Measurements from ENCODE around the gene BNC2.

Gene BNC2

GRCh38 chr9:16485160-16485559 lies 385.3 kb downstream of the BNC2 start:
- Histone ChIP-seq H3K27ac (ENCODE audit: low read length) (no peak overlapping the region), H3K4me2 (ENCODE audit: low read depth, low read length) (no peak overlapping the region), H3K79me2 (ENCODE audit: low read length) (no peaks in the 10 kb centered on the region), H2AFZ (ENCODE audit: low read length) (no peak overlapping the region), H4K20me1 (ENCODE audit: insufficient read depth, low read length) (no peaks in the 10 kb centered on the region), H3K4me1 (ENCODE audit: low read length) (no peaks in the 10 kb centered on the region), H3K36me3 (replicated peaks; ENCODE audit: insufficient read depth, low read length) (no peaks in the 10 kb centered on the region), H3K9me3 (replicated peaks; ENCODE audit: insufficient read depth, low read length) (no peaks in the 10 kb centered on the region), H3K27me3 (replicated peaks; ENCODE audit: insufficient read depth, low read length) (no peaks in the 10 kb centered on the region), H3F3A (ENCODE audit: insufficient read depth, low read length) (no peaks in the 10 kb centered on the region), H3K9me2 (replicated peaks; ENCODE audit: insufficient read depth, low read length) (no peaks in the 10 kb centered on the region), H3K4me3 (ENCODE audit: low read length) (no peak overlapping the region), H3K9ac (ENCODE audit: low read length) (no peak overlapping the region)
- DNase-seq = no peak
- TF ChIP-seq CTCF (IDR thresholded peaks at IDR 0.05; ENCODE audit: low read length) (no peak), EZH2 (optimal IDR thresholded peaks at IDR 0.05; ENCODE audit: low read depth, low read length) (no peak), EZH2phosphoT487 (IDR thresholded peaks at IDR 0.05; ENCODE audit: low read length) (no peak)

- TF ChIP-seq EZH2phosphoT487 (IDR thresholded peaks at IDR 0.05; ENCODE audit: low read length) (no peak), CTCF (IDR thresholded peaks at IDR 0.05; ENCODE audit: low read length) (no peak), EZH2 (optimal IDR thresholded peaks at IDR 0.05; ENCODE audit: low read depth, low read length) (no peak)
- Histone ChIP-seq H3K9me2 (replicated peaks; ENCODE audit: insufficient read depth, low read length) (no peaks in the 10 kb centered on the region), H3F3A (ENCODE audit: insufficient read depth, low read length) (no peaks in the 10 kb centered on the region), H3K36me3 (replicated peaks; ENCODE audit: insufficient read depth, low read length) (no peaks in the 10 kb centered on the region), H2AFZ (ENCODE audit: low read length) (no peak overlapping the region), H4K20me1 (ENCODE audit: insufficient read depth, low read length) (no peaks in the 10 kb centered on the region), H3K27ac (ENCODE audit: low read length) (no peak overlapping the region), H3K79me2 (ENCODE audit: low read length) (no peaks in the 10 kb centered on the region), H3K4me2 (ENCODE audit: low read depth, low read length) (no peak overlapping the region), H3K27me3 (replicated peaks; ENCODE audit: insufficient read depth, low read length) (no peaks in the 10 kb centered on the region), H3K9ac (ENCODE audit: low read length) (no peak overlapping the region), H3K4me1 (ENCODE audit: low read length) (no peaks in the 10 kb centered on the region), H3K9me3 (replicated peaks; ENCODE audit: insufficient read depth, low read length) (no peaks in the 10 kb centered on the region), H3K4me3 (ENCODE audit: low read length) (no peak overlapping the region)
- no peak for DNase-seq
These were observed 385.7 kb downstream of the BNC2 start for GRCh38 chr9:16484744-16485143.

GRCh38 chr9:16484180-16484579 lies 386.3 kb downstream of the BNC2 start:
- Histone ChIP-seq H3K4me2 (ENCODE audit: low read depth, low read length) (no peak overlapping the region), H3K4me3 (ENCODE audit: low read length) (no peak overlapping the region), H3K79me2 (ENCODE audit: low read length) (no peaks in the 10 kb centered on the region), H3K9me3 (replicated peaks; ENCODE audit: insufficient read depth, low read length) (no peaks in the 10 kb centered on the region), H3K27me3 (replicated peaks; ENCODE audit: insufficient read depth, low read length) (no peaks in the 10 kb centered on the region), H3F3A (ENCODE audit: insufficient read depth, low read length) (no peaks in the 10 kb centered on the region), H4K20me1 (ENCODE audit: insufficient read depth, low read length) (no peaks in the 10 kb centered on the region), H3K27ac (ENCODE audit: low read length) (no peak overlapping the region), H3K9me2 (replicated peaks; ENCODE audit: insufficient read depth, low read length) (no peaks in the 10 kb centered on the region), H3K9ac (ENCODE audit: low read length) (no peak overlapping the region), H2AFZ (ENCODE audit: low read length) (no peak overlapping the region), H3K36me3 (replicated peaks; ENCODE audit: insufficient read depth, low read length) (no peaks in the 10 kb centered on the region), H3K4me1 (ENCODE audit: low read length) (no peaks in the 10 kb centered on the region)
- no peak for TF ChIP-seq EZH2 (optimal IDR thresholded peaks at IDR 0.05; ENCODE audit: low read depth, low read length)
- no peak for TF ChIP-seq CTCF (IDR thresholded peaks at IDR 0.05; ENCODE audit: low read length)
- TF ChIP-seq EZH2phosphoT487 (IDR thresholded peaks at IDR 0.05; ENCODE audit: low read length) = no peak
- no peak for DNase-seq

Measured in MM.1S (cell line).